ENCODE measurements around the gene NXPE3. TPM values are rescaled to one million over a fixed set of nuclear protein-coding genes. Genes with fewer than 3 reads are reported as not detected.

NXPE3 gene
- polyA plus RNA-seq, 3 donors, result 14.6 to 35.8 (median 19.8) TPM

DNA sequence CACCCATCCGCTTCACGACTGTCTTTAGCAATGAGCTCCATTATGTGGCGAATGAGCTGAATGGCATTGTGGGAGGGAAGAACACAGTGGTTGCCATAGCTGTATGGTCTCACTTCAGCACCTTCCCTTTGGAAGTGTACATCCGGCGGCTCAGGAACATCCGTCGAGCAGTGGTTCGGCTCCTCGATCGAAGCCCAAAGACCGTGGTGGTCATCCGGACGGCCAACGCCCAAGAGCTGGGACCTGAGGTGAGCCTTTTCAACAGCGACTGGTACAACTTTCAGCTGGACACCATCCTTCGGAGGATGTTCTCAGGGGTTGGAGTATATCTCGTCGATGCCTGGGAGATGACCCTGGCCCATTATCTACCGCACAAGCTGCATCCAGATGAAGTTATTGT, 42.5 kb downstream of the NXPE3 start:
- Histone ChIP-seq H3K79me2 (ENCODE audit: insufficient read depth, low read length) (peaks cover 43% of the 10 kb centered on the region), H3K36me3 (replicated peaks in 1 of 2; ENCODE audit: control insufficient read depth in 1 of 2, insufficient read depth in 2 of 2, low read length in 2 of 2) (peaks cover 15 to 29% of the 10 kb centered on the region in 2 donors), H2AFZ (ENCODE audit: insufficient read depth, low read depth, low read length, poor library complexity, severe bottlenecking) (no peak overlapping the region), H3K27me3 (ENCODE audit: control insufficient read depth in 2 of 2, insufficient read depth in 2 of 2, low read length in 2 of 2) (no peaks in the 10 kb centered on the region), H3K4me3 (replicated peaks in 1 of 3; ENCODE audit: low read depth in 2 of 3, low read length in 3 of 3) (no peak overlapping the region), H3K4me1 (ENCODE audit: control insufficient read depth in 1 of 2, insufficient read depth in 2 of 2, low read length in 2 of 2) (peaks cover 15 to 37% of the 10 kb centered on the region in 2 donors), H3K27ac (ENCODE audit: low read depth in 1 of 2, low read length in 2 of 2) (no peak overlapping the region), H4K20me1 (ENCODE audit: insufficient read depth, low read length) (no peaks in the 10 kb centered on the region), H3K4me2 (replicated peaks; ENCODE audit: extremely low read depth, low read length, poor library complexity, severe bottlenecking) (no peak overlapping the region), H3K9ac (ENCODE audit: insufficient read depth, low read length, poor library complexity, severe bottlenecking) (no peak overlapping the region), H3K9me3 (replicated peaks in 1 of 2; ENCODE audit: control insufficient read depth in 1 of 2, insufficient read depth in 1 of 2, low read length in 2 of 2) (no peaks in the 10 kb centered on the region)
- H3K36me3 Mint-ChIP-seq, result peaks cover 28 to 39% of the 10 kb centered on the region in 2 donors
- H3K9me3 Mint-ChIP-seq, result no peaks in the 10 kb centered on the region
- H3K27ac Mint-ChIP-seq, result peak overlapping the region in 2 of 7 donors; percentile 35 to 73
- DNase-seq, result no peak
- no peaks in the 10 kb centered on the region for H3K27me3 Mint-ChIP-seq (ENCODE audit: low read depth in 3 of 3)
- intact Hi-C loops (cut with micrococcal nuclease), result no loop called here
- WGBS (ENCODE audit: insufficient coverage), result 97% methylated on average over 19 of the region's 19 CpGs
- TF ChIP-seq, protein P1, sequence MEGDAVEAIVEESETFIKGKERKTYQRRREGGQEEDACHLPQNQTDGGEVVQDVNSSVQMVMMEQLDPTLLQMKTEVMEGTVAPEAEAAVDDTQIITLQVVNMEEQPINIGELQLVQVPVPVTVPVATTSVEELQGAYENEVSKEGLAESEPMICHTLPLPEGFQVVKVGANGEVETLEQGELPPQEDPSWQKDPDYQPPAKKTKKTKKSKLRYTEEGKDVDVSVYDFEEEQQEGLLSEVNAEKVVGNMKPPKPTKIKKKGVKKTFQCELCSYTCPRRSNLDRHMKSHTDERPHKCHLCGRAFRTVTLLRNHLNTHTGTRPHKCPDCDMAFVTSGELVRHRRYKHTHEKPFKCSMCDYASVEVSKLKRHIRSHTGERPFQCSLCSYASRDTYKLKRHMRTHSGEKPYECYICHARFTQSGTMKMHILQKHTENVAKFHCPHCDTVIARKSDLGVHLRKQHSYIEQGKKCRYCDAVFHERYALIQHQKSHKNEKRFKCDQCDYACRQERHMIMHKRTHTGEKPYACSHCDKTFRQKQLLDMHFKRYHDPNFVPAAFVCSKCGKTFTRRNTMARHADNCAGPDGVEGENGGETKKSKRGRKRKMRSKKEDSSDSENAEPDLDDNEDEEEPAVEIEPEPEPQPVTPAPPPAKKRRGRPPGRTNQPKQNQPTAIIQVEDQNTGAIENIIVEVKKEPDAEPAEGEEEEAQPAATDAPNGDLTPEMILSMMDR (IDR thresholded peaks at IDR 0.05), result no peak
- no peak overlapping the region for H3K4me3 Mint-ChIP-seq
- peaks cover 37% of the 10 kb centered on the region for H3K4me1 Mint-ChIP-seq

DNA sequence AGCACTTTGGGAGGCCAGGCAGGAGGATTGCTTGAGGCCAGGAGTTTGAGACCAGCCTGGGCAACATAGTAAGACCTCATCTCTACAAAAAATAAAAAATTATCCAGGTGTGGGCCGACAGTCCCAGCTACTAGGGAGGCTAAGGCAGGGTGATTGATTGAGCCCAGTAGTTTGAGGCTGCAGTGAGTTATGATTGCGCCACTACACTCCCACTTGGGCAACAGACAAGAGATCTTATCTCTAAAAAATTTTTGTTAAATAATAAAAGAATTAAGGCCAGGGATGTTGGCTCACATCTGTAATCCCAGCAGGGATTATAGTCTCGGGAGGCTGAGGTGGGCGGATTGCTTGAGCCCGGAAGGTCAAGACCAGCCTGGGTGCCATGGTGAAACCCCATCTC, 44.5 kb downstream of the NXPE3 start:
- H3K36me3 Mint-ChIP-seq, result peaks cover 18 to 27% of the 10 kb centered on the region in 2 donors
- Histone ChIP-seq H3K4me1 (ENCODE audit: control insufficient read depth in 1 of 2, insufficient read depth in 2 of 2, low read length in 2 of 2) (peaks cover 13 to 35% of the 10 kb centered on the region in 2 donors), H4K20me1 (ENCODE audit: insufficient read depth, low read length) (no peaks in the 10 kb centered on the region), H3K4me3 (replicated peaks in 1 of 3; ENCODE audit: low read depth in 2 of 3, low read length in 3 of 3) (no peak overlapping the region), H3K27me3 (ENCODE audit: control insufficient read depth in 2 of 2, insufficient read depth in 2 of 2, low read length in 2 of 2) (no peaks in the 10 kb centered on the region), H3K9me3 (replicated peaks in 1 of 2; ENCODE audit: control insufficient read depth in 1 of 2, insufficient read depth in 1 of 2, low read length in 2 of 2) (no peaks in the 10 kb centered on the region), H3K9ac (ENCODE audit: insufficient read depth, low read length, poor library complexity, severe bottlenecking) (no peak overlapping the region), H2AFZ (ENCODE audit: insufficient read depth, low read depth, low read length, poor library complexity, severe bottlenecking) (no peak overlapping the region), H3K27ac (ENCODE audit: low read depth in 1 of 2, low read length in 2 of 2) (peak overlapping the region in 1 of 2 donors; percentile 20), H3K79me2 (ENCODE audit: insufficient read depth, low read length) (peaks cover 38% of the 10 kb centered on the region), H3K4me2 (replicated peaks; ENCODE audit: extremely low read depth, low read length, poor library complexity, severe bottlenecking) (no peak overlapping the region), H3K36me3 (replicated peaks in 1 of 2; ENCODE audit: control insufficient read depth in 1 of 2, insufficient read depth in 2 of 2, low read length in 2 of 2) (peaks cover 12 to 20% of the 10 kb centered on the region in 2 donors)
- no CpG with 5 or more reads among the region's 5 CpGs for WGBS (ENCODE audit: insufficient coverage)
- DNase-seq, result no peak
- no peaks in the 10 kb centered on the region for H3K9me3 Mint-ChIP-seq
- TF ChIP-seq, protein P1 (IDR thresholded peaks at IDR 0.05), result no peak
- peaks cover 36% of the 10 kb centered on the region for H3K4me1 Mint-ChIP-seq
- intact Hi-C loops (cut with micrococcal nuclease), result no loop called here
- H3K27me3 Mint-ChIP-seq (ENCODE audit: low read depth in 3 of 3), result peaks cover 0 to 3% (median 0%) of the 10 kb centered on the region in 3 donors
- no peak overlapping the region for H3K4me3 Mint-ChIP-seq
- H3K27ac Mint-ChIP-seq, result peak overlapping the region in 4 of 7 donors; percentile 16 to 75 (median 57)

Measured in CD14-positive monocyte (primary cell).